Cerebellar cortex (tissue), 1 donor: ENCODE measurements around the gene LRRC31.
A peak's percentile ranks its signal among the peaks of the same experiment; 100 is the strongest.

ENCODE experiments used
- DNase-seq: peaks from one replicate; pipeline ENCODE4 v3.0.0-alpha.2; 2015; ENCODE audit warnings: low spot score

LRRC31 gene

DNA sequence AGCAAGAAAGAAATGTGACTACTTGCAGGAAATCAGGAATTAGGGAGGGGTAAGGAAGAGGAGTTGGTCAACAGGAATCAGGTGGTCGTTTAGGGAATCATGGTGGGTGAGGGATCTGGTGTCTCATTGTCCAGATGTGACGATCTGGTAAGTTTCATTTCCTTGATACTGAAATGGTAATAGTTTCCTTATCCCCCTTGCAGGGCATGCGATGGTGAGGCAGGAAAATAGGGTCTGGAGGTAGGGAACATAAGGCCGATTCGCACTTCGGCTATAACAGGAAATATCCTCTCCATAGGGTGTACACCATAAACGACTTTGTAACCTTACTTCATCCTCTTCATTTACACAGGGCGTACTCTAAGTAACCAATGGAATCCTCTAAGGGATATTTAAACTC, 56.5 kb downstream of the LRRC31 start:
- DNase-seq = no peak

DNA sequence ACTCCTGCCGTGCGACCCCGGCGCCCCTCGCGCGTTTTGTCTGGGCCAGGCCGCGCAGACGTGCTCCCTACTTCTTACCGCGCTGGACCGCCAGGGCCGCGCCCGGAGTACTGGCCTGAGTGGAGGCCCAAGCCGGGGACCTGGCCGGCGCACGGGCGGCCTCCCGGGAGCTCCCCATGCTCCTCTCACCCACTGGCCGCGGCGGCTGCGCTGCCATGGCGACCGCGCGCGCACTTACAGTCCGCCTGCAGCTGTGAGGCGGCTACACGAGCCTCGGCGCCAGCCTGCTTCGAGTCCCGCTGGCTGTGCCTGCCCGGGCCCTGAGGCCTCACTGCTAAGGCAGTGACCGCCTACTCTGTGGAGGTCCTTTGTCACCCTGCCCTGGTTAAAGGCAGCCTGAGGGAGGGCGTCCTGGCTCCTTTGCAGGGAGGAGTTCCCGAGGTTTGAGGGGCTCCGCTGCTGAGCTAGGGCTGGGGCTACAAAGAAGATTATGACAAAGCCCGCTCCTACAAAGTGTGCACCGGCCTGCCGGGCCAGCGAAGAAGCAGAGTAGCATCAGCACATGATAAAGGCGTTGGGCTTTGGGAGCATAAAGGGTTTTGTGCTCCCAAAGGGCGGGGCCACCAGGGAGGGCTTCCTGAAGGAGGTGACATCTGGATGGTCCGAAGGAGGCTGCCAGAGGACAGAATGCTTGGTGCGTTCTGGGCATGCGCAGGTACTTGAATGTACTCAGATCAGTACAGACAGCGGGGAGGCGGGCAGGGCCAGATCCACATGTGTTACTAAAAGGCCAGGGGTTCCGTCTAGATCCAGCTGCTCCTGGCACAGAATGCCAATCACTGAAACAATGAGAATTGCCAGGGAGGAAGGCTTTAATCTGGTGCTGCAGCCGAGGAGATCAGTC, 57.2 kb downstream of the LRRC31 start, which contains the start of the genes LRRC34 and LRRIQ4:
Gene LRRC34, minus strand, starts transcription at position 573 of the 904 bp plus-strand sequence. Its CDS starts 356 bp downstream, at position 217.
Gene LRRIQ4, plus strand, starts transcription at position 539 of the 904 bp plus-strand sequence. CDS start 9,052 bp downstream, outside the sequence.
- peak; percentile 7 for DNase-seq

DNA sequence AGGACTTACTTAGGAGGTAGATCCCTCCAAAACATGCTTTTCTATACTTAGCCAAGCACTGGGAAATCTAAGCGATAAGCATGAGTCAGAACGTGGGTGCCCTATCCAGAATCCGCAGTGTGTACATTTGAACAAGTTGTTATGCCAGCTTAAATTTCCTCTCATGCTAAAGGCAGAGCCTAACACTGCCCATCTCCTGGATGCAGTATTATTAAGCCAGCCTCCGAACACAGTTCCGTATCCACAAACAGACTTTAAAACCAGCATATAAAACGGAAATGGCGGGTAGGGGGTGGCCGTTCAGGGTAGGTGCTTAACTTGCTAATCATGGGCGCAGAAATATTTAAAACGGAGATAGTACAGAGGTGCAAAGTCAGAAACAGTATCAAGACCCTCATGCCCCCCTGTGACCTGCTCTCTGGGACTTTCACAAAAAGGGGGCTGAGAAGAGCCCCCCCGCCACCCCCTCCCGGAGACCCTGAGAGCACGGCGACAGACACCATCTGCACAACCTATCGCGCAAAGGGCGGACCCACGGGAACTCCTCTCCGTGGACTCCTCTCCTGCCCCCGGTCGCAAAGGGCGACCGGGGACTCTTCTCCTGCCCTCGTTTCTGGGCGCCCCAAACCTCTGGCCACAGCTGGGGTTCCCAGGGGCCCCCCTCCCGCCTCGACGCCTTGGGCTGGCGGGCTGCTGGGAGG, 58.0 kb downstream of the LRRC31 start:
- DNase-seq = peak; percentile 14

DNA sequence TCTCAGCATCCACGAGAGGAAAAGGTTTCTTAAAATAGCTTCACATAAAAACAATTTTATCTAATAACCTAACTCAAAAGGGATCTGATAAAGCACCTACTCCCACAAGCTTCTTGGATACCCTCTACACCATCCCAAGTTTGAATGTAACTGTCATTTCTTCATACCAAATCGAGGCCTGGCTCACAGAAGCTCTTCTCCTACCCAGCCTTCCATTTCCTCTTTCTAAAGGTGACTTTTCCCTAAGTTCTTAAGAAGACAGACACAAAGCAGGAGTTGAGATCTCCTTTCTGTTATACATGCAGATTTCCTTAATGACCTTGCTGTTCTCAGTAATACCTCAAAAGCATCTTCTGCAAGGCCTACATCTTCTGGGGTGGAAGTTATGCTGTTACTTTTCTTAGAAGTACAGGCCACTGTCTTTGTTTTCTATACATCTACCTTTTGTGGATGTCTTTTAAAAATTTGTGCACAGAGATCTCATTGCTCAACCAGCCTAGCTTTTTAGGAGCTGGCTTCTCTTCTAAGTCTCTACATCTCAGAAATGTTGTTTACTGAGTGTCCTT, 60.4 kb downstream of the LRRC31 start:
- no peak for DNase-seq

DNA sequence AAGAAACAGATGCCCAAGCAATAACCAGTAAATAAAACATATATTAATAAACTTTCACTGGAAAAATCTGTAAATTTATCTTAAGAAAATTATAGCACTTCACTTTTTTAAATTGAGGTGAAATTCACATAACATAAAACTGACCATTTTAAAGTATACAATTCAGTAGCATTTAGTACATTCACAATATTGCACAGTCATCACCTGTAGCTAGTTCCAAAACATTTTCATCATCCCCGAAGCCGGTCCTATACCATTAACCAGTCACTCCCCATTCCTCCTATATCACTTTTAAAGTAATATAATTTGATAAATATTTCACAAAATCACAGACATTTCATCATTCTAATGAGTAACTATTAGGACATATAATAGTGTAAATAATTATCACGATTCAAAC, 65.1 kb downstream of the LRRC31 start:
- DNase-seq = no peak

DNA sequence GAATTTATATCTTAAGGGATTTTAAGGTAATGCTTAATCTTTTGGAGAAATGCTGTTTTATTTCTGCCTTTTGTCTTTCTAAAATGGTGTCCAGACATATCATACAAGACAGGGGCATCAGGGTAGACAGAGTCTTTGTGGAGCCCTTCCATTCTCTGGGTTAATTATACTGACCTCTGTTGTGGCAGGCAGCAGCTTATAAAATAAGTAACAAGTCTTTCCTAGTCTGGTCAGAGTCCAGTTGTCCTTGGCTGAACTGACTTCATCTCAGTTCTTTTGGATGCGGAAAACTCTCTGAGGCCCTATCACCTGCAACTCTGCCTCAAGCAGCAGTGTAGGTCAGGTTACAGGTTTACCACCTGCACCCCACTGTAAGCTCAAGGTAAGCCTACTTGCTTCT, 77.4 kb downstream of the LRRC31 start:
- DNase-seq = no peak

DNA sequence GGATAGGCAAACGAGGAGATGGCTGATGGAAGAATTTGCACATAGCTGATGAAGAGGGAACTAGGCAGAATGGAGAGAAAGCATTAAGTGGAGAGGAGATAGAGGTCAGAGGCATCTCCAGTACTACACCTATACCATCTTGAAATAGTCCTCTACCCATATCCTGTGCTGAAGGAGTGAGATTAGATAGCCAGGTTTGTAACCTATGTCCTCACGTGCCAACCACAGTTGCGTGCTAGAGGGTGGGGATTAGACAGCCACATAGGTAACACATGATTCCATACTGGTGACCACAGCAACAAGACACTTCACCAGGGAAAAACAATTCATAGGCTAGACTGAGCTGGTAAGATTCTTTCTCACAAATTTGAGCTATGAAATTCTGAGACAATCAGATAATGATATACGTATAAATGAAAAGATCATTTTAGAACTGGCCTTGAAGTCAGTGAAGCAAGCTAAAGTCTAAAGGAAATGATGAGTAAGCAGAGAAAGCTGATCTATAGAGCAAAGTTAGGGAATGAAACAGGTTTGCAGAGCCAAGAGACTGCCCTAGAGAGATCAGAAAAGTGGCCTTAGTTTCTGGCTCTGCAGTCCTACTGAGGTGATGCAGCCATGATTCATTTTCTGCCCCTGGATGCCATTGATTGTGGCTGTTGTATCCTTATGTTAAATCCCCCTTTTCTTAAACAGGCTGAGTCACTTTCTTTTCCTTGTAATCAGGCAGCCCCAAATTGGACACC, 78.9 kb downstream of the LRRC31 start:
- DNase-seq = no peak

DNA sequence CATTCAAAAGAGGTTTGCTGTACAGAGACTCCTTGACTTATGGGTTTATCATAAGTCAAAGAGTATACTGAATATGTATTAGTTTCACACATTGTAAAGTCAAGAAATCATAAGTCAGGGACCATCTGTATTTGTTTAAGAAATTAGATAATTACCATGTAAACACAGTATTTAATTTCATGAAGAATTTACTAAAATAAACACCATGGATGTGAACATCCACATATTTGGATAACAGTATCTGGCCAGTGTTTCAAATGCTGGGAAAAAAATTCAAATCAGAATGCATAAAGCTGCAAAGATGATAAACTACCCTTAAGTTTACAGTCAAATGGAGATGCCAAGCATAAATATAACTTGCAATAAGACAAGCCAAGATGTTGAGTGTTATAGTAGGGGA, 79.5 kb downstream of the LRRC31 start:
- no peak for DNase-seq
